Stimulated activated CD4-positive, alpha-beta T cell treated with anti-CD3 and anti-CD28 coated beads, TNF-alpha, amount 100 ng/mL, for 48 hours (primary cell): ENCODE data around the gene POLE.
"Not testable (repeated sequence)": the region's sequence is repeated elsewhere in the genome, so short reads cannot be mapped to it uniquely, and the experiment has no call there.

Experiments used
- DNase-seq, 3 donors: peaks; one replicate each; pipeline ENCODE4 v3.0.0-alpha.2; 2020; ENCODE audit warnings: low read depth in 3 of 3

POLE gene

GRCh38 chr12:132719141-132719953, 32.2 kb upstream of the POLE start:
- DNase-seq = no peak

DNA sequence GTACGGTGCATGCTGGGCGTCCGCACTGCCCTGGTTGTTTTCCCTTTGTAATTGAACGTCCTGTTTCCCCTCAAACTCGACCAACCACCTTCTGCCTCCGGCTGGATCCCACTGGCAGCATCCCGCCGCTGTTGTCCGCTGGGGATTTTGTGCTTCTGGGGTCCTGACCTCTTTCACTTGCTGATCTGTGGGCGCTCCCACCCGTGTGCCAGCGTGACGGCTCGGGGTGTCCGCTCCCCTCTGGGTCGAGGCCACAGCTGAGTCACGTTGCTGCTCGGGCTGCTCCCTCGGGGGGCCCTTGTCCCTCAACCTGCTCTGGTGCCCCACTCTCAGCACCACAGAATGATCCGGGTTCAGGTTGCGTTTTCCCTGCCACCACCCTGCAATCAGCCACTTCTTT, 31.5 kb upstream of the POLE start:
- no peak for DNase-seq

DNA sequence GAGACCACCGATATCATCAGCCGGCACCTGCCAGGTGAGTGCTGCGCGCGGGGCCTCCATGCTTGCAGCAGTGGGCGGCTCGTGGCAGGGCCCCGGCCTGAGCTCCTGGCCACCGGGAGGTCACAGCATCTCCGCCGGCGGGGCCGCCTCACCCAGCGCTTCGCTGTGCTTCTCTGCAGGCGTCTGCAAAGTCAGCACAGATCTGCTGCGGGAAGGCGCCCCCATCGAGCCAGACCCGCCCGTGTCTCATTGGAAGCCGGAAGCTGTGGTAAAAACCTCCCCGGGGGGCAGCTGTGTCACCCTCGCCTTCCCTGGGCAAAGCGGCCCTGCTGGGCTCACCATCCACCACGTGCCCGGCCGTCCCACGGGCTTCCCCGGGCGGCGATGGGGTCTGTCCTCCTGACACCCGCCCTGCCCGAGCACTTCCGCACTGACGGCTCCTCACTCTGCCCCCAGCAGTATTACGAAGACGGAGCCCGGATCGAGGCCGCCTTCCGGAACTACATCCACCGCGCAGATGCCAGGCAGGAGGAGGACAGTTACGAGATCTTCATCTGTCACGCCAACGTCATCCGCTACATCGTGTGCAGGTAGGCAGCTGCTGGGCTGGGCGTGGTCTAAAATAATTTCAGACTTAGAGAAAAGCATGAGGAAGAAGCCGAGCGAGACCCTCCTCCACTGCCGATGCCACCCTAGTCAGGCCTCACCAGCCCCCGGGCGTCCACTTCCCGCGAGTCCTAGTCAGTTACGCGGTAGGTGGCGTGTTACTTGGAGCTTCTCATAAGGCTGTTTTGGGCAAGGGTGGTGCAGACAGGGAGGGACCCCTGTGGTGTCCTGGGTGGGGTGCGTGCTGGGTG, 30.6 kb upstream of the POLE start:
- DNase-seq = no peak

GRCh38 chr12:132717011-132717410, 29.9 kb upstream of the POLE start:
- DNase-seq = no peak

GRCh38 chr12:132716356-132716755, 29.2 kb upstream of the POLE start:
- DNase-seq = no peak

DNA sequence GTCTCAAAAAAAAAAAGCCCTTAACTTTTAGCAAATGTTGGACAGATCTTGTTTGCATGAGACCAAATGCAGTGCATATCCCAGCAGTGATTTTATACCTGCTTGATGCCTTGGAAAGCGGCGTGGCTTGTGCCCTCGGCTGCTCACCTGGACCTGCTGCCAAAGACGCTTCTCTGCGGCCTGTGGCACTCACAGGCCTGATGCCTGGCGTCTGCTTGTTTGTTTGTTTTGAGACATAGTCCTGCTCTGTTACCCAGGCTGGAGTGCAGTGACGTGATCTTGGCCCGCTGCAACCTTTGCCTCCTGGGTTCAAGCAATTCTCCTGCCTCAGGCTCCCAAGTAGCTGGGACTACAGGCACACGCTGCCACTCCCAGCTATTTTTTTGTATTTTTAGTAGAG, 28.7 kb upstream of the POLE start:
- no peak for DNase-seq

DNA sequence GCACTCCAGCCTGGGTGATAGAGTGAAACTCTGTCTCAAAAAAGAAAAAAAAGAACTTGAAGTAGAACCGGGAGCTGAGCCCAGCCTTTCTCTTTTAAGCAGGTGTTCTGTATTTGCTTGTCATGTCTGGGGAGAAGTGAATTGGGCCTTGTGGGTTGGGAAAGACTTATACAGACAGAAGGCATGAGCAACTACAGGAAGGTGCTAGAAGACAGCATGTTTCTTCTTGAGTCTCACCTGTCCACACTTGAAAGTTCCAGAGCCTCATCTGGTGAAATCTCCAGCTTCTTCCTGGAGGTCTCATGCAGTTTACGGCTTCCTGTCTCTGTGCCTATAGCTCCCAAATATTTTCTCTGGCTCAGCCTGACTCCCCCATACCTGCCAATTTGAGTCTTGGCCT, 26.0 kb upstream of the POLE start:
- DNase-seq = no peak

DNA sequence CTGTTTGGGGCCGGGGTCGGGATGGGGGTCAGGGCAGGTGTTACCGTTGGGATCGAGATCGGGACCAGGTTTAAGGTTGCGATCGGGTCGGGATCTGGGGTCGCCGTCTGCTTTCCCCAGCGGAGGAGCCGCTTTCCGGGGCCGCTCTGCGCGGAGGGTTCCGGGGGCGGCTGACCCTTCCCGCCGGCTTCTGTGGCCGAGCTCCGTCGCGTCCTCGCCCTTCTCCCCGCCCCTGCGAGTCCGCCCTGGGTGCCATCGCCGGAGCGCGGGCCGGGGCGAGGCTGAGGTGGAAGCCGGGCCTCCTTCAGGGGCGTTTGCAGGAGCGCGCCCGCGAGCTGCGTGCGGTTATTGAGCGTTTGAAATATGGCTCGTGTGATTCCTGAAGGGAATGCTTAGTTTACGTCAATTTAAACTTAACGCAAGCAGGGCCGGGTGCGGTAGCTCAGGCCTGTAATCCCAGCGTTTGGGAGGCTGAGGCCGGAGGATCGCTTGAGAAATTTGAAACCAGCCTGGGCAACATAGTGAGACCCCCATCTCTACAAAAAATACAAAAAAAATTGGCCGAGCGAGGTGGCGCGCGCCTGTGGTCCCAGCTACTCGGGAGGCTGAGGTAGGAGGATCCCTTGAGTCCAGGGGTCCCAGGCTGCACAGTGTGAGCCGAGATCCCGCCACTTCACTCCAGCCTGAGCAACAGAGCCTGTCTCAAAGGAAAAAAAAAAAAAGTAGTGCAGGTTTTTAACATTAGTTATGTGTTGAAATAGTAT, 24.1 kb upstream of the POLE start:
- peak in 1 of 3 donors; percentile 13 for DNase-seq

DNA sequence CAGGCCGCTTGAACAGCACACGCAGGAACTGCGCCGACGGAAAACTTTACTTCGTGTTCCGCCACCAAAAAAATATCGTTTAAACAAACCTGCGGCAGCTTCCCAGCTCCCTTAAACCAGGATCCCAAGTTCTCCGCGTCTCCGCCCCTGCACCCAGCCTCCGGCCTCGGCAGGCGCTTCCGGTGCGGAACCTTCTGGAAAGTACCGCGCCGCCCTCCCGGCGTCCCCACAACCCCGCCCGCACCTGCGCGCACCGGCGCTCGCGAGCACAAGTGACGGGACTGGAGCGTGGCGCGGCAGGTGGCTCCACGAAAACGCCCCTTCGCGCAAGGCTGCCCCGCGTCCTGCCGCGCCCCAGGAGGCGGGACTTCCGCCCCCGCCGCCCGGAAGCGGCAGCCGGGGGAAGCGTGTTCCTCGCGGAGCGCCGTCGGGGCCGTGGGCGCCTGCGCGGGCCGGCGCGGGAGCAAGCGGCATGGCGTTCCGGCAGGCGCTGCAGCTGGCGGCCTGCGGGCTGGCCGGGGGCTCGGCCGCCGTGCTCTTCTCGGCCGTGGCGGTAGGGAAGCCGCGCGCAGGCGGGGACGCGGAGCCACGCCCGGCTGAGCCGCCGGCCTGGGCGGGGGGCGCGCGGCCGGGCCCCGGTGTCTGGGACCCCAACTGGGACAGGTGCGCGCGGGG, 23.4 kb upstream of the POLE start, which contains the start of gene PGAM5:
Gene PGAM5 (plus strand): TSS at position 438 of the 675 bp plus-strand sequence. CDS start 35 bp downstream, at position 473.
- peak; percentile 68 to 79 (median 76) for DNase-seq

- no peak for DNase-seq
Measured at GRCh38 chr12:132710043-132710404, 22.9 kb upstream of the POLE start.

DNA sequence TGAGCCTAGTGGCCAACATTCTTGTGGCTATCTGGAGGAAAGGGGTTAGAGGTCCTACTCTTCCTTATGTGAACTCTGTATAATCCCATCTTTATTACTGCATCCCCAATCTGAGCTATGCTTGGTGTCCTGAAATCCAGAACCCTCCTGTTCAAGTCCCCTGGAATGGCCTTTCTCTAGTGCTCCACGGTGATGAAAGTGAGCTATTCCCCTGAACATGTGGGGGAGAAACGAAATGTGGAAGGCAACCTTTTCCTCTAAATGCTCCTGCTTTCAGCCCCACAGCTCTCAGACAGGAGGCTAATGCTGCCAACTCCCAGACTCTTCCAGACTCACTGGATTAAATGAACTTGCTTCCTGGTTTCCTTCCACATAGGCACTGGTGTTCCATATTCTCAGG, 21.0 kb upstream of the POLE start:
- DNase-seq = no peak

DNA sequence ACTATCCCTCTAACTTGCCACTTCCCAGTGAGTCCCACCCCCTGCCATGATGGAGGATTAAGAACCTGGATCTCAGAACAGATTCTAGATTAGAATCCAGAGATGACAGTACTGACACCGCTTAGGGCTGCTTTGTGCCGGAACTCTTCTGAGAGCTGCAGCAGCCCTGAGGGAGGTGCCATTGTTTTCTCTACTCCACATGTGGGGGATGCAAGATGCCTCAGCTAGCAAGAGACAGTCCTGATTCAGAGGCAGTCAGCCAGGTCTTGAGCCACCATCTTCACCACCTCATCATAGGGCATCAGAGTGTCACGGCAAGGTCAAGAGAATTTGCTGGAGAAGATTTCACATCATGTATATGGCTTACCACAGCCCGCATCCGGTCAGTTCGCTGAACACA, 20.1 kb upstream of the POLE start:
- DNase-seq = no peak

GRCh38 chr12:132703641-132704040, 16.5 kb upstream of the POLE start:
- DNase-seq = no peak

GRCh38 chr12:132702640-132703039, 15.5 kb upstream of the POLE start:
- no peak for DNase-seq

DNA sequence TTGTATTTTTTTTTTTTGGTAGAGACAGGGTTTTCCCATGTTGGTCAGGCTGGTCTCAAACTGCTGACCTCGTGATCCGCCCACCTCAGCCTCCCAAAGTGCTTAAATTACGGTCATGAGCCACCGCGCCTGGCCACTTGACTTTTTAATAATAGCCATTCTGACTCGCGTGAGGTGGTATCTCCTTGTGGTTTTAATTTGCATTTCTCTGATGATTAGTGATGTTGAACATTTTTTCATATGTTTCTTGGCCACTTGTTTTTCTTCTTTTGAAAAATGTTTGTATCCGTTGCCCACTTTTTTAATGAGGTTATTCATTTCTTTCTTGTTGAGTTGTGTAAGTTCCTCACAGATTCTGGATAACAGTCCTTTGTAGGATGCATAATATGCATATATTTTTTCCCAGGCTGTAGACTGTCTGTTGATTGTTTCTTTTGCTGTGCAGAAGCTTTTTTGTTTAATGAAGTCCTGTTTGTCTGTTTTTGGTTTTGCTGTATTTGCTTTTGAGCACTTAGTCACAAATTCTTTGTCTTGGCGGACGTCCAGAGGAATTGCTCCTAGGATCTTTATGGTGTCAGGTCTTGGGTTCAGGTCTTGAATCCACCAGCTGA, 13.2 kb upstream of the POLE start:
- no peak for DNase-seq

GRCh38 chr12:132698341-132698740, 11.2 kb upstream of the POLE start:
- DNase-seq = no peak

DNA sequence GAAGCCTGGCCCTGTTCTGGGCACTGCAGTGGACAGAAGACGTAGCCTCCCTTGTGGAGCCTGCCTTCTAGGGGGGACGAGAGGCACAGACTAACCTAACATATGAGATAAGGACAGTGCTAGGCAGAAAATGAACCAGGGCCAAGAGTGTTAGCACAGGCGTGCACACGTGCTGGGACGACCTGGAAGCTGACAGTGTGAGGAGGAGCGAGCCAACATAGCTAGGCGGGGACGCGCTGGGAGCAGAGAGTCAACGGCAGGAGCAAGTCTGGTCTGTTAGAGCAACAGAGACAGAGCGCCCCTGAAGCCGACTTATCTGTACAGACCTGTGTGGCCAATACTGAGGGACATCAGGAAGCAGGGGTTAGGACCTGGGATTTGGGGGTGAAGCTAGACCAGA, 8.3 kb upstream of the POLE start:
- no peak for DNase-seq

GRCh38 chr12:132694888-132695287, 7.7 kb upstream of the POLE start:
- DNase-seq = not testable (repeated sequence)

DNA sequence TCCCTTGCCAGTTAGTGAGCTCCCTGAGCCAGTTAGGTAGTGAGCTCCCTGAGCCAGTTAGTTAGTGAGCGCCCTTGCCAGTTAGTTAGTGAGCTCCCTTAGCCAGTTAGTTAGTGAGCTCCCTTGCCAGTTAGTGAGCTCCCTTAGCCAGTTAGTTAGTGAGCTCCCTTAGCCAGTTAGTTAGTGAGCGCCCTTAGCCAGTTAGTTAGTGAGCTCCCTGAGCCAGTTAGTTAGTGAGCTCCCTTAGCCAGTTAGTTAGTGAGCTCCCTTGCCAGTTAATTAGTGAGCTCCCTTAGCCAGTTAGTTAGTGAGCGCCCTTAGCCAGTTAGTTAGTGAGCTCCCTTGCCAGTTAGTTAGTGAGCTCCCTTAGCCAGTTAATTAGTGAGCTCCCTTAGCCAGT, 4.9 kb upstream of the POLE start:
- DNase-seq = not testable (repeated sequence)

DNA sequence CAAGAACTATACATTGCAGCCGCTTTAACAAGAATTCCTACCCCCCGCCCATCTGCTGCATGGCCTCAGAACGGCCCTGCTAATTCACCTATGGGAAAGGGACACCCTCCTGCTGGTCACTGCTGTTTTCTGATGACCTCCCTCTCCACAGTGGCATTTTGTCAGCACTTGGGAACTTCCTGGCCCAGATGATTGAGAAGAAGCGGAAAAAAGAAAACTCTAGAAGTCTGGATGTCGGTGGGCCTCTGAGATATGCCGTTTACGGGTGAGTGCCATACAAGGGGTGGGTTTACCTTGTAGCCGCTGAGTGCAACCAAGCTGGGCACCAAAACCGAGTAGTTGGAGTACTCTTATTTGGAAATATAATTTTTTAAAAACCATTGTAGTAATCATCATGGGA, 3.0 kb upstream of the POLE start:
- DNase-seq = no peak

GRCh38 chr12:132689227-132689626, 2.1 kb upstream of the POLE start:
- no peak for DNase-seq
